Measurements from ENCODE around the gene NBPF3. TPM values are rescaled to one million over a fixed set of nuclear protein-coding genes. Genes with fewer than 3 reads are reported as not detected.

Gene NBPF3
- total RNA-seq, 1 donor from 2014 or later = 13.7 TPM

DNA sequence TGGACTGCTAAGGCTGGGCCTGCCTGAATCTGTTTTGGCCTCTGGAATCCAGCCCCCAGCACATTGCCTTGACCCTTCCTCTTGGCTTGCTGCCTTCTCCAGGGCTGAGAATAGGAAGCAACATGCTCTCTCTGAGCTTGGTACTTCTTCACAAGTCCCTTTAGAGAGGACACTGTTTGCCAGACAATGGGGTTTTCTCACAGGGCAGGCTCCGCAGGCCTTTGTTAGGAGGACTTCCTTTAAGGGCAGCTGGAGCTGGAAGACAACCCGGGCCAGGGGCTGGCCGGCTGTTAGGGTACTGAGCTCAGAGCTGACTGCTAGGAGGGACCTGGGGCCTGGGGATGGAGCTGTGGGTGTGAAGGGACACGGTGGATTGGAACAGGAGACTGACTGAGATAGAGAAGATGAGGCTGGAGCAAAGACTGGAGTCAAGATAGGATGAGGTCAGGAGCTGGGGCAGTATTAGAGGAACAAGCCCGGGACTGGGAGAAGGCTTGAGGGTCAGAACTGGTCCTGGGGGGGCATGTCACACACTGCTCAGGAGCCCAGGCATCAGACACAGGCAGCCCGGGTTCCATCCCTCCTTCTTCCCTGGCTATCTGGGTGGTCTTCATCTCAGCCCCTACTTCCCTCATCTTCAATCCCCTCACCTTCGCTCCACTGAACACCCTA, 63.9 kb downstream of the NBPF3 start:
- no peak overlapping the region for H3K27ac Mint-ChIP-seq

GRCh38 chr1:21506804-21507203, 66.9 kb downstream of the NBPF3 start:
- Mint-ChIP-seq H3K4me3 (peak overlapping the region; percentile 17), H3K4me1 (ENCODE audit: unreplicated experiment) (peaks cover 12% of the 10 kb centered on the region), H3K27ac (no peak overlapping the region), H3K27me3 (peaks cover 39% of the 10 kb centered on the region), H3K36me3 (no peaks in the 10 kb centered on the region), H3K9me3 (no peaks in the 10 kb centered on the region)
- TF ChIP-seq, protein P1, sequence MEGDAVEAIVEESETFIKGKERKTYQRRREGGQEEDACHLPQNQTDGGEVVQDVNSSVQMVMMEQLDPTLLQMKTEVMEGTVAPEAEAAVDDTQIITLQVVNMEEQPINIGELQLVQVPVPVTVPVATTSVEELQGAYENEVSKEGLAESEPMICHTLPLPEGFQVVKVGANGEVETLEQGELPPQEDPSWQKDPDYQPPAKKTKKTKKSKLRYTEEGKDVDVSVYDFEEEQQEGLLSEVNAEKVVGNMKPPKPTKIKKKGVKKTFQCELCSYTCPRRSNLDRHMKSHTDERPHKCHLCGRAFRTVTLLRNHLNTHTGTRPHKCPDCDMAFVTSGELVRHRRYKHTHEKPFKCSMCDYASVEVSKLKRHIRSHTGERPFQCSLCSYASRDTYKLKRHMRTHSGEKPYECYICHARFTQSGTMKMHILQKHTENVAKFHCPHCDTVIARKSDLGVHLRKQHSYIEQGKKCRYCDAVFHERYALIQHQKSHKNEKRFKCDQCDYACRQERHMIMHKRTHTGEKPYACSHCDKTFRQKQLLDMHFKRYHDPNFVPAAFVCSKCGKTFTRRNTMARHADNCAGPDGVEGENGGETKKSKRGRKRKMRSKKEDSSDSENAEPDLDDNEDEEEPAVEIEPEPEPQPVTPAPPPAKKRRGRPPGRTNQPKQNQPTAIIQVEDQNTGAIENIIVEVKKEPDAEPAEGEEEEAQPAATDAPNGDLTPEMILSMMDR (conservative IDR thresholded peaks at IDR 0.05) = no peak
- no peak for DNase-seq (ENCODE audit: extremely low spot score, unreplicated experiment)

More for the DNA sequence above, 63.9 kb downstream of the NBPF3 start:
- Mint-ChIP-seq H3K4me3 (no peak overlapping the region), H3K4me1 (ENCODE audit: unreplicated experiment) (peaks cover 1% of the 10 kb centered on the region), H3K27me3 (peaks cover 22% of the 10 kb centered on the region), H3K36me3 (no peaks in the 10 kb centered on the region), H3K9me3 (no peaks in the 10 kb centered on the region)
- DNase-seq (ENCODE audit: extremely low spot score, unreplicated experiment) = no peak
- TF ChIP-seq, protein P1 (conservative IDR thresholded peaks at IDR 0.05) = no peak

DNA sequence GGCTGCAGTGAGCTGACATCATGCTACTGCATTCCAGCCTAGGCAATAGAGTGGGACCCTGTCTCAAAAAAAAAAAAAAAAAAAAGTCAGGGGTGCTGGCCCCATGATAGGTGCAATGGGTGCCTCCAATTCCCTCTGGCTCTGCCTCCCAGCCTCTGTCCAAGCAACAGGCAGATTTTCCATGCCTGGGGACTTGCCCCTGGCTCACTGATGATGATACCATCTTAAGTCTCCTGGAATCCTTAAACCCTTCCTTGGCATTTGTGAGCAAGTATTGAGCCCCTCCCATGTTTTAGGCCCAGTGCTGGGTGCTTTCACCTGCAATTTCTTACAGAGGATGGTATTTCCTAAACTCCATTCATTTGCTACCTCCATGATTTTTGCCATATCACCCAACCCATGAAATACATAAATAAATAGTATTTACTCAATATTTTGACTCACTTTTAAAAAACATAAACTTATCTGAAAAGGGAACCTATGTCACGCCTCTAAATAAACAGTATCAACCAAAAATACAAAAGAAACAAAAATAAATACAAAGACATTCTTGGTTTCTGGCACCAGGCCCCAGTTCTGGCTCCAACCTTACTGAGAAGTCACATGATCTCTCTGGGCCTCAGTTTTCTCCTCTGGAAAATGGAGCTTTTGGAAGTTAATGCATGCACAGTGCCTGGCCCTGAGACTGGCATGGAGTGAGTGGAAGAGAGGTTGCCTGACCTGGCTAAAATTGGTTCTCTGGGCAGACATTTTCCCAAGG, 67.8 kb downstream of the NBPF3 start:
- TF ChIP-seq, protein P1 (conservative IDR thresholded peaks at IDR 0.05) = no peak
- Mint-ChIP-seq H3K27ac (peak overlapping the region; percentile 4), H3K27me3 (peaks cover 44% of the 10 kb centered on the region), H3K36me3 (no peaks in the 10 kb centered on the region), H3K4me3 (no peak overlapping the region), H3K9me3 (no peaks in the 10 kb centered on the region), H3K4me1 (ENCODE audit: unreplicated experiment) (peaks cover 14% of the 10 kb centered on the region)
- DNase-seq (ENCODE audit: extremely low spot score, unreplicated experiment) = no peak

- TF ChIP-seq, protein P1 (conservative IDR thresholded peaks at IDR 0.05) = peak; percentile 75
These were observed 68.8 kb downstream of the NBPF3 start for GRCh38 chr1:21508580-21509350.

DNA sequence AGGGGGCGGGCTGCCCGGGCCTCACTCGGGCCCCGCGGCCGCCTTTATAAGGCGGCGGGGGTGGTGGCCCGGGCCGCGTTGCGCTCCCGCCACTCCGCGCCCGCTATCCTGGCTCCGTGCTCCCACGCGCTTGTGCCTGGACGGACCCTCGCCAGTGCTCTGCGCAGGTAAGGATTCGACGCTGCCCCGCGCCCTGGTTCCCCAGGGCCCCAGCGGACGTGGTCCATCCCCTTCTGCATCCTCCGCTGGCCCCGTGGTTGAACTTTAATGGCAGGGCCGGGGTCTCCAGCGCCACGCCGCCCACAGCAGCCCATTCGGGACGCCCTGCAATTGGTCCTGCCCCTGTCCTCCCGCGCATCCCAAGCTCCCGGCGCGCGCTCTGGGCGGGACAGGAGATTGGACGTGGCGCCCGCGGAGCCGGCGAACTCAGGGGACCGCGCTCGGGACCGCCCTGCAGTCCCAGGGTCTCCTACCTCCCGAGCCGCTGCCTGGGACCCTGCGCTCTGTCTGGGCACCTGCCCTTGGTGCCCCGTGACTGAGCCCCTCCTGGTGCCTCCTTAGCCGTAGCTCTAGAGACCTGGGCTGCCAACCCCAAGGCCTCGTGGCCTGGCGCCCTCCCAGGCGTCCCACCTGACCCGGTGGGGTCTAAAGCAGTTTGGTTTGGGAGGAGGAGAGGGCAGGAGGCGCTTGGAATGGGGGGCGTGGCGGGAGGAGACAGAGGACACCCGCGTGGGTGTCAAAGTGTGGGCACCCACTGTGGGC, 69.6 kb downstream of the NBPF3 start, which contains the start of gene ALPL:
Gene ALPL, plus strand, starts transcription at position 73 of the 762 bp plus-strand sequence. CDS start 44,659 bp downstream, outside the sequence.
- DNase-seq (ENCODE audit: extremely low spot score, unreplicated experiment) = no peak
- Mint-ChIP-seq H3K27ac (peak within 1 kb of the TSS; percentile 21), H3K36me3 (no peaks in the 10 kb centered on the region), H3K27me3 (peaks cover 44% of the 10 kb centered on the region), H3K4me3 (peak within 1 kb of the TSS; percentile 87), H3K4me1 (ENCODE audit: unreplicated experiment) (peaks cover 16% of the 10 kb centered on the region), H3K9me3 (no peaks in the 10 kb centered on the region)
- TF ChIP-seq, protein P1 (conservative IDR thresholded peaks at IDR 0.05) = no peak

More at GRCh38 chr1:21508580-21509350, 68.8 kb downstream of the NBPF3 start:
- Mint-ChIP-seq H3K27me3 (peaks cover 44% of the 10 kb centered on the region), H3K36me3 (no peaks in the 10 kb centered on the region), H3K27ac (peak overlapping the region; percentile 21), H3K9me3 (no peaks in the 10 kb centered on the region), H3K4me1 (ENCODE audit: unreplicated experiment) (peaks cover 16% of the 10 kb centered on the region), H3K4me3 (peak overlapping the region; percentile 87)
- peak; percentile 91 for DNase-seq (ENCODE audit: extremely low spot score, unreplicated experiment)
